ELF-1 (cell line): ENCODE results near the gene TWF2.

Experiments used
- DNase-seq: peaks from one replicate; pipeline ENCODE4 v3.0.0-alpha.2; 2016; ENCODE audit warnings: low read depth, low spot score

The TWF2 gene

GRCh38 chr3:52202384-52203077 is 36.4 kb downstream of the TWF2 start:
- DNase-seq, result no peak

- DNase-seq, result no peak
These were observed 37.8 kb downstream of the TWF2 start for GRCh38 chr3:52200981-52201679.

GRCh38 chr3:52198643-52199608 is 40.0 kb downstream of the TWF2 start:
- DNase-seq, result no peak

- peak; percentile 98 for DNase-seq
These were observed 40.9 kb downstream of the TWF2 start, which contains the start of gene ALAS1 for GRCh38 chr3:52197842-52198625. Gene ALAS1, plus strand, starts transcription at chr3:52198160. Its CDS starts 1,082 bp downstream, at chr3:52199242.

- DNase-seq, result no peak
These were observed 41.5 kb downstream of the TWF2 start for GRCh38 chr3:52197499-52197841.

- DNase-seq, result no peak
These were observed 42.0 kb downstream of the TWF2 start for GRCh38 chr3:52196977-52197376.

- no peak for DNase-seq
These were observed 43.1 kb downstream of the TWF2 start for GRCh38 chr3:52195823-52196331.

GRCh38 chr3:52195291-52195597 is 43.7 kb downstream of the TWF2 start:
- DNase-seq, result no peak

GRCh38 chr3:52194485-52195290 is 44.3 kb downstream of the TWF2 start:
- DNase-seq, result no peak

- no peak for DNase-seq
These were observed 45.9 kb downstream of the TWF2 start for GRCh38 chr3:52193065-52193464.

GRCh38 chr3:52191663-52192062 is 47.3 kb downstream of the TWF2 start:
- peak; percentile 32 for DNase-seq

- no peak for DNase-seq
These were observed 48.5 kb downstream of the TWF2 start for GRCh38 chr3:52190294-52191074.

- DNase-seq, result peak; percentile 37
These were observed 50.4 kb downstream of the TWF2 start for GRCh38 chr3:52188556-52188955.

- DNase-seq, result no peak
These were observed 52.2 kb downstream of the TWF2 start for GRCh38 chr3:52186729-52187128.

GRCh38 chr3:52185837-52186236 is 53.1 kb downstream of the TWF2 start:
- no peak for DNase-seq

- no peak for DNase-seq
These were observed 53.6 kb downstream of the TWF2 start for GRCh38 chr3:52185311-52185710.

GRCh38 chr3:52184690-52185089 is 54.3 kb downstream of the TWF2 start:
- no peak for DNase-seq

- no peak for DNase-seq
These were observed 55.0 kb downstream of the TWF2 start for GRCh38 chr3:52183786-52184445.

GRCh38 chr3:52182691-52183090 is 56.3 kb downstream of the TWF2 start:
- DNase-seq, result no peak
